ENCODE data around the gene KPNA1.
"Not testable (repeated sequence)": the region's sequence is repeated elsewhere in the genome, so short reads cannot be mapped to it uniquely, and the experiment has no call there.

Gene KPNA1

DNA sequence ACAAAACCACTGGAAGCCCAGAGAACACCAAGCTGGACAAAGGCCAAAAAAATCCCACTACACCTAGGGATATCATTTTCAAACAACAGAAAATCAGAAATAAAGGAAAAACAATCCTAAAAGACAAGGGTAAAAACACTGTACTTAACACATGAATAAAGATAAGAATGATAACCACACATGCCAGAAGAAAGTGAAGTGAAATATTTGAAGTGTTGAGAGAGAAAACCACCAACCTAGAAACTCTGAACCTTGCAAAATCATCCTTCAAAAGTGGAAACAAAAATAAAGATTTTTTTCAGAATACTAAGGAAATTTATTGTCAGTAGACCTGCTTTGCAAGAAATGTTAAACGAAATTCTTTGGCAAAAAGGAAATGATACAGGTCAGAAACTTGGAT, 45.1 kb downstream of the KPNA1 start:
- no peak for DNase-seq

DNA sequence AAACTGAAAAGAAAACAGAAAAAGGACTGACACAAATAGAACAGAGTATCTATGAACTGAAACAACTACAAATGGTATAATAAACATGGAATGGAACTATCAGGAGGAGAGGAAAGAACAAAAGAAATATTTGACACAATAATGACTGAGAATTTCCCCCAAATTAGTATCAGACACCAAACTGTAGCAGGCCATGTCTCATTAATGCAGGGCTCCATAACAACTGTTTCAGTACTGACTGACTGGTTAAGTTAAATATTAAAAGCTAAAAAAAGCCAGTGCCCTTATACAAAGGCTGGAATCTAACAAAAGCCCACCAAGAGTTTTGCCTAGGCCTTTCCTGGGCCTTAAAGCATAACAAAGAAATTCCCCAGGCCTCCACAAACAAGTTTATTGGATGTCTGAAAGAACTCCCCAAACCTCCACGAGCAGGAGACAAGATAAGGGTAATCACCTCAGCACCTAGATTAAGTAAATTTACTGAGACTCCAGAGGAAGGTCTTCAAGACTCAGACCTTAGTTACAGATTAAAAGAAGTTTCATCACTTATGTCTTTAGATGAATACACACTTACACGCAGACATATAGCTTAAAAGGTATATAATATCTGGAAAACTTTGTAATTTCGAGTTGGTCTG, 45.7 kb downstream of the KPNA1 start:
- DNase-seq = no peak

DNA sequence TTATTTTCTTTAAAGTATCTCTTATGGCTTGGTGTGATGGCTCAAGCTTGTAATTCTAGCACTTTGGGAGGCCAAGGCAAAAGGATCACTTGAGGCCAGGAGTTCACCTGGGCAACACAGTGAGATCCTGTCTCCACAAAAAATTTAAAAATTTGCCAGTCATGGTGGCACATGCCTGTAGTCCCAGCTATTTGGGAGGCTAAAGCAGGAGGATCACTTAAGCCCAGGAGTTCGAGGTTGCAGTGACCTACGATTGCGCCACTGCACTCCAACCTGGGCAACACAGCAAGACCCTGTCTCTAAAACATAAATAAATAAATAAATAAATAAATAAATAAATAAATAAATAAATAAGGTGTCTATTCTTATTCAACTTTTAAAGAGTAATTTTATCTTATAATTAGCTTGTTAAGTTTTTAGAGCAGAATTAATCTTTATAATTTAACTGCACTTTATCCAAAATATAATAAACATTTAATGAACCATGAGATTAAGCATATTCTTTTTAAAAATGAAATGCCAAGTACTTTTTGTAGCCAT, 48.0 kb downstream of the KPNA1 start:
- DNase-seq = no peak

DNA sequence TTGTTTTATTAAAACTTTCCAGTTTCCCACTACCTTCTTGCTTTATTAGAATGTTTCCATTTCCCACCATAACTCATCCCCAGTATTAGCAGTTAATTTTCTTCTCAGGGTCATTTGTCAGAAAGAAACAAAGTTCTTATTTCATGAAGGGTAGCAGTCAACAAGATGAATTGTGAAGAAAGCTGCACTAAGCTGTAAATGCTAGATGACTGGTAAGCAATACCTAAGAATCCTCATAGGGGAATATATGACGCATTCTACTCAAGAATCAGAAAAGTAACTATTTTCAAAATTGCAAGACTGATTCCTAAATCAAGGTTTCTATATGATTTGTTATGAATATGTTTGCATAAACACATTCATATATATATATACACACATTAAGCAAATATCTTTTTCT, 50.1 kb downstream of the KPNA1 start:
- no peak for DNase-seq

DNA sequence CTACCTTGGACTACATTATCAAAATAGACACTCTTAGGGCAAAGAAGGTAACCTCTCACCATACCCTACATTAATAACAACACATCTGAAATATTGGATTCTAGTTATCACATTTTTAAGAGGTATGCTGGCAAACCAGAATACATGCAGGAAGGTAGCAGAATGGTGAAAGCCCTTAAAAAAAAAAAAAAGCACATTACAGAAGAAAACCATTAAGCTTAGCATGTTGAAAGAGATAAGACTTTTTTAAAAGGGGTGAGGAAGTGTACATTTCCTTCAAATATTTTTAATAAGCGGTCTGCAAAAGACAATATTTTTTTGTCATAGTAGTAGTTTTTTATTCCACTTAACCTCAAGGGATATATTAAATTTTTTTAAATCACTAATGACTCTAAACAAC, 52.3 kb downstream of the KPNA1 start:
- no peak for DNase-seq

DNA sequence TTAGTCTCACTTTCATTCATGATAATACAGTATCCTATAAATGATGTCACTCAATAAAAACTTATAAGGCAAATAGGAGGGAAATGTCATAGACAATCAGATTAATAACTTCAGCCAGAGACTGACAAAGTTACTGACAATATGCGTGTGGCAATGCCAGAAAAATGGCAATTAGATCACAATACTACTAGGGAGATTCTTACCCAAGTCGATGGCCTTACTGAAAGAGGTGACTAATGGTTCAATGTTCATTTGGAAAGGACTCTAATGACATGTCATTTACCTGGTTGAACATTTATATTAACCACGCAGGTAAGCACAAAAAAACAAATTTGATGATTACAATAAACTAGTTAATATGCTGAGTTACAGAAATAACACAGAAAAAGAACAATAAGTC, 52.9 kb downstream of the KPNA1 start:
- DNase-seq = no peak

DNA sequence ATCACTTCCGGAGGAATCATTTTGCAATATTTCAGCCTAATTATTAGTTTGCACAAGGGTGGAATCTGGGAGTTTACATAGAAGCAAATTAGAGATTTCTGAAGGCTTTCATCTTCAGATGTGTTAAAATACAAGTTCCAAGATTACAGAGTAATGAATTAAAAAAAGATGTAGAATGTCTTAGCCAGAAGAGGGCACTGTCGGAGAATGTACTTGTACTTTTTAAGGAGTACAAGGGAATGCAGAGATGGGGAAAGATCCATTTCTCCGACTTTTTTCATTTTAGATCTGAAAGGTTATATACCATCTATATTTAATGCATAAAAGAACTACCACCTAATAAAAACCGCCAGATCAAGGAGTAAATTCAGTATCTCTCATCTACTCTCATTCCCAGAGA, 55.7 kb downstream of the KPNA1 start:
- peak in 1 of 2 experiments; percentile 33 for DNase-seq

DNA sequence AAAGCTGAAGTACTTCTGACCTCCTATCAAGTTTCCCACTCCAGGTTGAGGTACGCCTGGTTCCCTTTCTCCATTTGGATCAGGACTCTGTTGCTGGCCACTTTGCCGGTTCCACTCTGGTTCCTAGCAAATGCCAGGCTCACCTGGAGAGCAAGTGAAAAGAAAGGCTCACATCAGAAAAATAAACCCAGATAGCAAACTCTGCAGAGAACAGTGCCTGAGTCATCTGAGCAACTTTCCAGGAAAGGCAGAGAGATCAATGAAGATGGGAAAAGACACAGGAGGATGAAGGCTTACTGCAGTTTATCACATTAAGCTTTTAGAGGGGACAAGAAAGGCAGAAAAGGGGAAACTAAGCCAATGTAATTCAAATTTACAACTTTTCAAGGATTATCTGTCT, 57.0 kb downstream of the KPNA1 start:
- DNase-seq = no peak

DNA sequence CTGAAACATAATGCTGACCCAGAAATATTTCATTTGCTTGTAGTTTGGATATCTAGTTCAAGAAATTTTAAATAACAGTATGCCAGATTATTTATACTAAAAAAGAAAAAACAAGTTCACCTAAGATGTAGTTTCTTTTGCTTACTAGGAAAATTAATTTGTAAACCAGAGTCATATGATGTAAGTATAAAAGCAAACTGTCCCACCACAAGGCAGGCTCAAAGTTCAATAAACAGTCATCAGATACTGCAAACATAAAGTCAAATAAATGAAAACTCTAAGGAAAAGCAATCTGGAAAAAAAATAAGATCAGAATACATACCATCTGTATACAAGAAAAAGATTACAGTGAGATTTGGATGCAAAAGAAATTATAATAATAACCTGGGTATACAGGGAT, 58.7 kb downstream of the KPNA1 start:
- no peak for DNase-seq

DNA sequence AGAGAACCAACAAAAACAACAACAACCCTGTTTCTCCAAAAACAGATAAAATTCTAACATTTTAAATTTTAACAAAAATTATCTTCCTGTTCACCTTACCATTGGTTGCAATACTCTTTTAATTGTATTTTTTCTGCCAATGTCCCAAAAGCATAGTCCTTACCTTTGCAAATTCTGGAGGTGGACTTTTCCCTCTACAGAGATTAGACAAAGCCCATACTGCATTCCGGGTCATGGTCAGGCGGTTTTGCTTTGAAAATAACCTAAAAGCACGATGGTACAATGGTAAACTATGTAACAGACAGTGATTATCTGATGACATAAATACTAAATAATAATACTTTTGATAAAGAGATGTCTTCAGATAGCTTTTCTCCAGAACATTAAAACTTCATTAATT, 63.4 kb downstream of the KPNA1 start:
- no peak for DNase-seq

DNA sequence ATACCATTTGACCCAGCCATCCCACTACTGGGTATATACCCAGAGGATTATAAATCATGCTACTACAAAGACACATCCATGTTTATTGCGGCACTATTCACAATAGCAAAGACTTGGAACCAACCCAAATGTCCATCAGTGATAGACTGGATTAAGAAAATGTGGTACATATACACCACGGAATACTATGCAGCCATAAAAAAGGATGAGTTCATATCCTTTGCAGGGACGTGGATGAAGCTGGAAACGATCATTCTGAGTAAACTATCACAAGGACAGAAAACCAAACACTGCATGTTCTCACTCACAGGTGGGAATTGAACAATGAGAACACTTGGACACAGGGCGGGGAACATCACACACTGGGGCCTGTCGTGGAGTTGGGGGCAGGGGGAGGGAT, 66.5 kb downstream of the KPNA1 start:
- DNase-seq = not testable (repeated sequence)

DNA sequence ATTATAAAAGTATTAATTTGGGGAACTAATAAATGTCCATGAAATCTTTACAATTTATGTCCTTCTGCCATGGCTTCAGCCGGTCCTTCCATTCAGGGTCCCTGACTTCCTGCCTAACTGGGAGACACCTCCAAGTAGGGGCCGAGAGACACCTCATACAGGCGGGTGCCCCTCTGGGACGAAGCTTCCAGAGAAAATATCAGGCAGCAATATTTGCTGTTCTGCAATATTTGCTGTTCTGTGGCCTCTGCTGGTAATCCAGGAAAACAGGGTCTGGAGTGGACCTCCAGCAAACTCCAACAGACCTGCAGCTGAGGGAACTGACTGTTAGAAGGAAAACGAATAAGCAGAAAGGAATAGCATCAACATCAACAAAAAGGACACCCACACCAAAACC, 70.2 kb downstream of the KPNA1 start:
- DNase-seq = not testable (repeated sequence)

DNA sequence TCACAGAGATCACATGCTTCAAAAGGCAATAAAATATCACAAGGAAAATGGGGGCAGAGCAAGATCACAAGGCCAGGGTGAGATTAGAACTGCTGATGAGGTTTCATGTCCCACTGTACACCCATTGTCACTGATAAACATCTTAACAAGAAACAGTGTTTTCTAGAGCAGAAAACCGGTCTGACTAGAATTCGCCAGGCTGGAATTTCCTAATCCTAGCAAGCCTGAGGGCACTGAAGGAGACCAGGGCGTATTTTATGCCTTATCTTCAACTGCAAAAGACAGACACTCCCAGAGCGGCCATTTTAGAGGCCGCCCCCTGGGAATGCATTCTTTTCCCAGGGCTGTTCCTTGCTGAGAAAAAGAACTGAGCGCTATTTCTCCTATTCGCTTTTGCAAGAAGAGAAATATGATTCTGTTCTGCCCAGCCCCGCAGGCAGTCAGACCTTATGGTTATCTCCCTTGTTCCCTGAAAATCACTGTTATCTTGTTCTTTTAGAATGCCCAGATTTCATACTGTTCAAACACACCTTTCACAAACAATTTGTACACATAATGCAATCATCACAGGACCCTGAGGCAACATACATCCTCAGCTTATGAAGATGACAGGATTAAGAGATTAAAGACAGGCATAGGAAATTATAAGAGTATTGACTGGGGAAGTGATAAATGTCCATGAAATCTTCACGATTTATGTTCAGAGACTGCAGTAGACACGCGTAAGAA, 70.8 kb downstream of the KPNA1 start:
- DNase-seq = not testable (repeated sequence)

DNA sequence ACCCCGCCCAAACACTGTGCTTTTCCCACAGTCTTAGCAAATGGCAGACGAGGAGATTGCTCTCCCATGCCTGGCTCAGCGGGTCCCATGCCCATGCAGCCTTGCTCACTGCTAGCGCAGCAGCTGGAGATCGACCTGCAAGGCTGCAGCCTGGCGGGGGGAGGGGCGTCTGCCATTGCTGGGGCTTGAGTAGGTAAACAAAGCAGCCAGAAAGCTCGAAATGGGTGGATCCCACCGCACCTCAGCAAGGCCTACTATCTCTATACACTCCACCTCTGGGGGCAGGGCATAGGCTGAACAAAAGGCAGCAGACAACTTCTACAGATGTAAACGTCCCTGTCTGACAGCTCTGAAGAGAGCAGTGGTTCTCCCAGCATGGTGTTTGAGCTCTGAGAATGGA, 71.6 kb downstream of the KPNA1 start:
- no peak for DNase-seq

DNA sequence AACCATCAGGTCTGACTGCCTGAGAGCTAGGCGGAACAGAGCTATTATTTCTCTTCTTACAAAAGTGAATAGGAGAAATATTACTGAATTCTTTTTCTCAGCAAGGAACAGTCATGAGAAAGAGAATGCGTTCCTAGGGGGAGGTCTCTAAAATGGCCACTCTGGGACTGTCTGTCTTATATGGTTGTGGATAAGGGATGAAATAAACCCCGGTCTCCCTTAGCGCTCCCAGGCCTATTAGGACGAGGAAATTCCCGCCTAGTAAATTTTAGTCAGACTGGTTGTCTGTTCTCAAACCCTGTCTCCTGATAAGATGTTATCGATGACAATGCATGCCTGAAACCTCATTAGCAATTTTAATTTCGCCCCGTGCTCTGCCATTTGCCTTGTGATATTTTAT, 78.8 kb downstream of the KPNA1 start:
- DNase-seq = no peak

DNA sequence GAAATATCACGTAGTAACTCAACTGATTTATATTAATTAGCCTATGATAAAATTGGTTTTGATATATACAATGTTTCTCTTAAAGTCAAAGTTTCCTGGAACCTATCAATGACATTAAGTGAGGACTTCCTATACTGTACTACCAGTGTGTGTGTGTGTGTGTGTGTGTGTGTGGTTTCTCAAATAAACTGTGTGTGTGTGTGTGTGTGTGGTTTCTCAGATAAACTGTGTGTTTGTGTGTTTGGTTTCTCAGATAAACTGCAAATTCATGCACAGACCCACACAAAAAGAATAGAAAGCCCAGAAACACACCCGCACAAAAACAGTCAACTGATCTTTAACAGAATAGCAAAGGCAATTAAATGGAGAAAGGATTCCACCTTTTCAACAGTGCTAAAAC, 84.4 kb downstream of the KPNA1 start:
- DNase-seq = no peak

DNA sequence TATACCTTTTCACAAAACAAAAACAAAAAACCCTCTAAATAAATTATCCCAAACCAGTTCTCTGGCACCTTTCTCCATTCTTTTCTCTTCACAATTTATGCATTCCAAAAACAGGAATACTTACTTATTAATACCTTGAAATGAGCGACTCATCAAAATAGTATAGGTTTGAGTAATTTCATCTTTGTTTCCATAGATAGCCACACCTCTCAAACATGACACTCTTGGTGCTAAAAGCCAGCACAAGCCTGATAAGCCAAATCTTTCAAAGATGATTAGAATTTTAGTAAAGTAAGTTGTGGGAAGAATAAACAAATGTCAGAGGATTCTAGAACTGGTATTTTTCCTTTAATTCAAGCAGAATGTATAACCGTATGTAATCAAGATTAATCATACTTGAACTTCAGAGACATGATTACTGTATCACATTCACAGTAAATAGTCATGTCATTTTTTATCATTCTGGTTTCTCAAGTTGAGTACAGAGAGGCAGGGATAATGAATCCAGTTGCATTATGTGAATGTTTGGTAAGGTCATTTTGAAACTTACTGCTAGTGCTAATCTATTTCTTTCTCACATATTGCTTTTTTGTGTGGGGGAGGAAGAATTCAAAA, 86.8 kb downstream of the KPNA1 start:
- no peak for DNase-seq

DNA sequence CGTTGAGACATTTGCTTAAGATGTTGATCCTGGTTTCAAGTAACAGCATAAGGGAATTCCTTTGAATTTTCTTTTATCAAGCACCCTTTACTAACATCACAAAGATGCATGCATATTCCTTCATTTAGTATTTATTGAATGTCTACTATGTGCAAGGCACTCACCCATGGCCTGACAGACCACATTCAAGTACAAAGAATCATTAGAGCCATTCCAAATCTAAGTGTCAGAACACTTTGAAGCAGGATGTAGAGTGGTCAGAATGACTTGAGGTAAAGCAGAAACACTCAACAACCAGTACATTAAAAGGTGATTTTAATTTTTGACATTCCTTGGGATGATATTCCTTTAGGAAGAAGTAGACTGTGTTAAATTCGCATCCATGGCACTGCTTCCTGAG, 92.9 kb downstream of the KPNA1 start:
- no peak for DNase-seq

DNA sequence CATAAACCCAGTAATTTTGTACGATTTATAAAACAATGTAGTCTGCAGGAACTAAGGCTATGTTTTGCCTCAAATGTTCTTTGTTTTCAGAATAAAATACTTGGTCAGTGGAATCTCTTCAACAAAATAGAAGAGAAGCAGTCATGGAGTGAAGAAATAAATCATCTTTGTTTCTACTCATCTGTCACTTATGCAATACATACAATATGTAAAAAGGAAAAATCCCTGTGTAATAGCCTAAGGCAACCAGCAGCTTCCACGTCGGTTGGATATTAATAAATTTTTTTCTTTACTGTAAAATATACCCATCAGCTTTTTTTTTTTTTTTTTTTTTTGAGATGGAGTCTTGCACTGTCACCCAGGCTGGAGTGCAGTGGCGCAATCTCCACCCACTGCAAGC, 93.6 kb downstream of the KPNA1 start:
- no peak for DNase-seq

DNA sequence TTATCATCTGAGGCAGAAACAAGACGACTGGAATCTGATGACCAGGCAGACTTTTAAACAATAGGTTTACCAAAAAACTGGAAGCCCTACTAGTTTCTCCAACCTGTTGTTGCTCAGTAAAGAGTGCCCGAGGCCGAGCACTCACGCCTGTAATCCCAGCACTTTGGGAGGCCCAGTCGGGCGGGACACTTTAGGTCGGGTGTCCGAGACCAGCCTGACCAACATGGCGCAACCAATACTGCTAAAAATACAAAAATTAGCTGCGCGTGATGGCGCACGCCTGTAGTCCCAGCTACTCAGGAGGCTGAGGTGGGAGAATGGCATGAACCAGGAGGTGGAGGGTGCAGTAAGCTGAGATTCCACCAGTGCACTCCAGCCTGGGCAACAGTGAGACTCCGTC, 97.8 kb downstream of the KPNA1 start:
- no peak for DNase-seq

DNA sequence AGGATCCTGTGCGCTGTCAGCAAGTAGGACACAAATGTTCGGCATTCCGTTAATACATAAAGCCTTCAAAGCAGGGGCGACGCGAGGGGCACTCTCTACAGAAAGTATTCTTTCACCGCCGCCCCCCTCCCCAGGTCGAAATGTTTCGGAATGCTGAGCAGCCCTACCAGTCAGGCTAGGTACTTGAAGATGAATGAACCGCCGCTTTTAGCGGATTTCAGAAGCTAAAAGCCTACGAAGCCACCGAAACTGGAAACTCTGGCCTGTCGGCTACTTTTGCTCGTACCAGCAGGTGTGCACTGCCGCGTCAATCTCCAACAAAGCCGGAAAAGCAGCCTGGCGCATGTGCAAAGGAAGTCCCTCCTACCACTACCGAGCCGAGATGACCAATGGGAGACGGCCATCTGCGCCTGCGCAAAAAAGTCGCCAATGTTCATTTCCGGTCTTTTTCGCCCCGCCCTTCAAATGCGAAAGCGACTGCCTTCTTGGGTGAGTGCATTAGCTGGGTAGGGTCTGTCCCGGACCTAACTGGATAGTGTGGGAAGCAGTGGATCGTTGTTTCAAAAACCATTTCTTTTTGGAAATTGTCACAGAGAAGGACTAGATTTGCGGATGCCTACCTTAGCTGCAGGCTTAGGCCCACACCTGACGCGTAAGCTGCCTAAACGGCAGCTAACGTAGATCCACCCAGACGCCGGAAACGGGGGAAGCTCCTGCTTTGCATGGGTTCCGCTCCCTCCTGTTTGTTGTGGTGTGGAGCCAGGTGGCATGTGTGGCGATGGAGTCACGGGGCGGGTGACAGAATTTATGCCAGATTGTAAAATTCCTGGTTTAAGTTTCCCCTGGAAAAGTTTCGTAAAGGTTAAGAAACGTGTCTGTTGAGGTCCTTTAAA, 98.7 kb downstream of the KPNA1 start, which contains the start of gene WDR5B:
TSS of gene WDR5B (minus strand) at position 301 of the 893 bp plus-strand sequence. CDS start 534 bp downstream, outside the sequence.
- no peak for DNase-seq

DNA sequence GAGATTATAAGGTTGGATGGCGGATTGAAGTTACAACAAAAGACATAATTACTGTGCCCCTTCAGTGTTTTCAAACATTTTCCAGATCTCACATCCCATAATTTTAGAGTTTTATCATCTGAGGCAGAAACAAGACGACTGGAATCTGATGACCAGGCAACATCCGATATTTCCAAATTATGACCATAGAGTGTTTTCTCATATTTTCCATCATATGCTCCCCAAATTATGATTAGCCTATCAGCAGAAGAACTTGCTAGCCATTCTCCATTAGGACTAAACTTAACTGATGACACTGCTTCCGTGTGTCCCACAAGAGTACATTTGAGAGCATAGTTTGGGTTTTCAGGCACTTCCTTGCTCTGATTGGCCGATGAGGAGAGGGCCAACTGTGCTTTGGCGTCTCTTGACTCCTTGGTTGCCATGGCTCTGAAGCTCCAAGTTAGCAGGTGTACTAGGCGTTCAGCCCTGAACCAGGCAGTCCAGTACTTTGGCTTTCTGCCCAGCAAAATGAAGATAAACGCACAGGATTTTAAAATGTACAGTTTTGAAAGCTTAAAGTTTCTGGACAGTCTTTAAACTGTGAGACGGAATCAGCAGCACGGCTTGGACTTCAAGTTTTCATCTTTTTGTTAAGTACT, 99.5 kb downstream of the KPNA1 start:
- DNase-seq = no peak

DNA sequence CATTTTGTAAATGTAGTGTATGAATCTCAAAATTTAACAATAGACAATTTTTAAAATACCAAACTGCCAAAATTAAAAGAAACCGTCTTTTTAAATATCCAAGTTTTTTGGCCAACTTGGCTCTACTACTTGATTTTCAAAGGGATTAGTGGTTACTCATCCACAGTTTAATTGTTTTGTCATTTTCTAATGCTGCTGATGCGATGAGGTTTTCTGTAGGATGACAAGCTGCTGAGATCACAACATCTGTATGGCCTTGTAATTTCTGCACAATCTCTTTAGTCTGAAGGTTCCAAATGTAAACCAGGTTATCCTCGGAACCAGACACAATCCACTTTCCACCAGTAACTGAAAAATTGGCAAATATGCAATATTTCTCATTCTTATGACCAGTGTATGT, 100.3 kb downstream of the KPNA1 start:
- DNase-seq = no peak

All from NCI-H446 (cell line).